ENCODE measurements around the gene AHNAK2. TPM values are rescaled to one million over a fixed set of nuclear protein-coding genes. Genes with fewer than 3 reads are reported as not detected.
A peak's percentile ranks its signal among the peaks of the same experiment; 100 is the strongest.
"Not testable (repeated sequence)": the region's sequence is repeated elsewhere in the genome, so short reads cannot be mapped to it uniquely, and the experiment has no call there.

The AHNAK2 gene
- total and polyA plus RNA-seq, 9 of the 15 experiments (the other 6 are each of a cell fraction or from before 2014, with no cell fraction given), result 0.04 to 0.09 (median 0.04) TPM; not detected in 6

DNA sequence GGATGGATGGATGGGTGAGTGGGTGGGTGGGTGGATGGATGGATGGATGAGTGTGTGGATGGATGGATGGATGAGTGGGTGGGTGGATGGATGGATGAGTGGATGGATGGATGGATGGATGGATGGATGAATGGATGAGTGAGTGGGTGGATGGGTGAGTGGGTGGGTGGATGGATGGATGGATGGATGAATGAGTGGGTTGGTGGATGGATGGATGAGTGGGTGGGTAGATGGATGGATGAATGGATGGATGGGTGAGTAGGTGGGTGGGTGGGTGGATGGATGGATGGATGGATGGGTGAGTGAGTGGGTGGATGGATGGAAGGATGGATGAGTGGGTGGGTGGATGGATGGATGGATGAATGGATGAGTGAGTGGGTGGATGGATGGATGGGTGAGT, 87.9 kb downstream of the AHNAK2 start:
- in situ Hi-C loops (cut with MboI); H4K20me1 ChIP-seq (replicated peaks; ENCODE audit: control insufficient read depth, insufficient read depth, low read length); H3K9me3 ChIP-seq (replicated peaks; ENCODE audit: control insufficient read depth, insufficient read depth, low read depth, low read length); H2AFZ ChIP-seq (ENCODE audit: low read depth, low read length); H3K27ac ChIP-seq (ENCODE audit: extremely low read depth, low read depth, low read length); H3K9ac ChIP-seq (ENCODE audit: insufficient read depth in 1 of 2, low read depth in 2 of 2, low read length in 2 of 2); DNase-seq (ENCODE audit: extremely low read depth in 1 of 4, low spot score in 3 of 4); FAIRE-seq; H3K79me2 ChIP-seq (ENCODE audit: control insufficient read depth, insufficient read depth, low read length); H3K9me1 ChIP-seq (ENCODE audit: control insufficient read depth, insufficient read depth, low read length); H3K27me3 ChIP-seq (ENCODE audit: control insufficient read depth in 2 of 2, insufficient read depth in 2 of 2, low read length in 2 of 2); BruUV-seq (replicated peaks); H3K4me3 ChIP-seq; intact Hi-C loops (cut with micrococcal nuclease); H3K4me2 ChIP-seq (ENCODE audit: insufficient read depth, low read length); H3K36me3 ChIP-seq (ENCODE audit: control insufficient read depth, insufficient read depth, low read length); CTCF ChIA-PET (ENCODE audit: low intra/inter-chr PET ratio); ATAC-seq; POLR2A ChIA-PET: not testable (repeated sequence)
- peak; percentile 70 for TF ChIP-seq EGR1 (conservative IDR thresholded peaks at IDR 0.05)
- peaks cover 0 to 62% of the 10 kb centered on the region in 2 experiments; a peak in 2 of 5 replicates for H3K4me1 ChIP-seq (replicated peaks in 1 of 2; ENCODE audit: control insufficient read depth in 2 of 2, insufficient read depth in 2 of 2, low read length in 2 of 2)

DNA sequence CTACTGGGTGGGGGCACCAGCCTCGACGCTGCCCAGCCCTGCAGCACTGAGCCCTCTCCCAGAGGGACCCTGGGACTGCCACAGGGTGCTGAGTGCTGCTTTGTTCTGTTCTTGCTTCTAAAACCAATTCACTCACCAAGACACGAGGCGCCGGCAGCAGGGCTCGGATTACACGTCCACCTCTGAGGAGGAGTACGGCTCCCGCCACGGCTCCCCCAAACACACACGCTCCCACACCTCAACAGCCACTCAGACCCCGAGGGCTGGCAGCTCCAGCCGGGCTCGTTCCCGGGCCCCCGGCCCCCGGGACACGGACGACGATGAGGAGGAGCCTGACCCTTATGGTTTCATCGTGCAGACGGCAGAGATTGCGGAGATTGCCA, 88.8 kb downstream of the AHNAK2 start:
- no peaks in the 10 kb centered on the region for H3K9me1 ChIP-seq (ENCODE audit: control insufficient read depth, insufficient read depth, low read length)
- no peaks in the 10 kb centered on the region for H3K9me3 ChIP-seq (replicated peaks; ENCODE audit: control insufficient read depth, insufficient read depth, low read depth, low read length)
- BruUV-seq (replicated peaks), result no TSS peak
- DNase-seq (ENCODE audit: extremely low read depth in 1 of 4, low spot score in 3 of 4), result no peak
- no peaks in the 10 kb centered on the region for H4K20me1 ChIP-seq (replicated peaks; ENCODE audit: control insufficient read depth, insufficient read depth, low read length)
- intact Hi-C loops (cut with micrococcal nuclease) (no loop called here), in situ Hi-C loops (cut with MboI) (no loop called here)
- H3K27ac ChIP-seq (ENCODE audit: extremely low read depth, low read depth, low read length), result no peak overlapping the region
- H3K4me3 ChIP-seq, result no peak overlapping the region
- H3K36me3 ChIP-seq (ENCODE audit: control insufficient read depth, insufficient read depth, low read length), result no peaks in the 10 kb centered on the region; the same call in 2 of the 3 replicates
- no peak for ATAC-seq
- no peak overlapping the region for H2AFZ ChIP-seq (ENCODE audit: low read depth, low read length)
- no peaks in the 10 kb centered on the region for H3K27me3 ChIP-seq (ENCODE audit: control insufficient read depth in 2 of 2, insufficient read depth in 2 of 2, low read length in 2 of 2)
- 74% methylated on average over 10 of the region's 23 CpGs for WGBS (ENCODE audit: insufficient coverage, low coverage, missing lambda C conversion rate)
- no peak for FAIRE-seq
- POLR2A ChIA-PET, result interaction anchor here (0.7 to 0.9 kb wide), 2 partner anchors 9 to 10 kb away, joined by 3 to 4 read pairs; no protein-coding TSS in a partner anchor
- no peak overlapping the region for H3K4me2 ChIP-seq (ENCODE audit: insufficient read depth, low read length)
- CTCF ChIA-PET (ENCODE audit: low intra/inter-chr PET ratio), result no interaction called here
- no peak overlapping the region for H3K9ac ChIP-seq (ENCODE audit: insufficient read depth in 1 of 2, low read depth in 2 of 2, low read length in 2 of 2)
- H3K4me1 ChIP-seq (replicated peaks in 1 of 2; ENCODE audit: control insufficient read depth in 2 of 2, insufficient read depth in 2 of 2, low read length in 2 of 2), result peaks cover 0 to 57% of the 10 kb centered on the region in 2 experiments; a peak in 2 of 5 replicates
- H3K79me2 ChIP-seq (ENCODE audit: control insufficient read depth, insufficient read depth, low read length), result no peaks in the 10 kb centered on the region
- TF ChIP-seq LEF1 (IDR thresholded peaks at IDR 0.05), result no peak
- TF ChIP-seq PCBP1 (IDR thresholded peaks at IDR 0.05; ENCODE audit: low read depth, low read length, poor library complexity, severe bottlenecking), result no peak
- TF ChIP-seq NFIC (IDR thresholded peaks at IDR 0.05), result no peak
- no peak for TF ChIP-seq ZNF140 (CRISPR knock-in tag; IDR thresholded peaks at IDR 0.05)
- TF ChIP-seq U2AF2 (optimal IDR thresholded peaks at IDR 0.05; ENCODE audit: low read depth, low read length), result no peak
- TF ChIP-seq, protein P1, sequence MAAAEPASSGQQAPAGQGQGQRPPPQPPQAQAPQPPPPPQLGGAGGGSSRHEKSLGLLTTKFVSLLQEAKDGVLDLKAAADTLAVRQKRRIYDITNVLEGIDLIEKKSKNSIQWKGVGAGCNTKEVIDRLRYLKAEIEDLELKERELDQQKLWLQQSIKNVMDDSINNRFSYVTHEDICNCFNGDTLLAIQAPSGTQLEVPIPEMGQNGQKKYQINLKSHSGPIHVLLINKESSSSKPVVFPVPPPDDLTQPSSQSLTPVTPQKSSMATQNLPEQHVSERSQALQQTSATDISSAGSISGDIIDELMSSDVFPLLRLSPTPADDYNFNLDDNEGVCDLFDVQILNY (CRISPR knock-in tag; IDR thresholded peaks at IDR 0.05), result no peak
- TF ChIP-seq, protein P2, sequence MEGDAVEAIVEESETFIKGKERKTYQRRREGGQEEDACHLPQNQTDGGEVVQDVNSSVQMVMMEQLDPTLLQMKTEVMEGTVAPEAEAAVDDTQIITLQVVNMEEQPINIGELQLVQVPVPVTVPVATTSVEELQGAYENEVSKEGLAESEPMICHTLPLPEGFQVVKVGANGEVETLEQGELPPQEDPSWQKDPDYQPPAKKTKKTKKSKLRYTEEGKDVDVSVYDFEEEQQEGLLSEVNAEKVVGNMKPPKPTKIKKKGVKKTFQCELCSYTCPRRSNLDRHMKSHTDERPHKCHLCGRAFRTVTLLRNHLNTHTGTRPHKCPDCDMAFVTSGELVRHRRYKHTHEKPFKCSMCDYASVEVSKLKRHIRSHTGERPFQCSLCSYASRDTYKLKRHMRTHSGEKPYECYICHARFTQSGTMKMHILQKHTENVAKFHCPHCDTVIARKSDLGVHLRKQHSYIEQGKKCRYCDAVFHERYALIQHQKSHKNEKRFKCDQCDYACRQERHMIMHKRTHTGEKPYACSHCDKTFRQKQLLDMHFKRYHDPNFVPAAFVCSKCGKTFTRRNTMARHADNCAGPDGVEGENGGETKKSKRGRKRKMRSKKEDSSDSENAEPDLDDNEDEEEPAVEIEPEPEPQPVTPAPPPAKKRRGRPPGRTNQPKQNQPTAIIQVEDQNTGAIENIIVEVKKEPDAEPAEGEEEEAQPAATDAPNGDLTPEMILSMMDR (IDR thresholded peaks at IDR 0.05 in 2 of 3, conservative IDR thresholded peaks at IDR 0.05 in 1 of 3; ENCODE audit: insufficient read depth in 2 of 3, low read depth in 1 of 3, low read length in 3 of 3), result no peak
- no peak for TF ChIP-seq PURB (CRISPR knock-in tag; IDR thresholded peaks at IDR 0.05; ENCODE audit: low read depth)

Measured in K562 (cell line).